Measurements from ENCODE around the gene KLK3. TPM values are rescaled to one million over a fixed set of nuclear protein-coding genes. Genes with fewer than 3 reads are reported as not detected.

KLK3 gene
- total and polyA plus RNA-seq, 8 donors, result not detected

DNA sequence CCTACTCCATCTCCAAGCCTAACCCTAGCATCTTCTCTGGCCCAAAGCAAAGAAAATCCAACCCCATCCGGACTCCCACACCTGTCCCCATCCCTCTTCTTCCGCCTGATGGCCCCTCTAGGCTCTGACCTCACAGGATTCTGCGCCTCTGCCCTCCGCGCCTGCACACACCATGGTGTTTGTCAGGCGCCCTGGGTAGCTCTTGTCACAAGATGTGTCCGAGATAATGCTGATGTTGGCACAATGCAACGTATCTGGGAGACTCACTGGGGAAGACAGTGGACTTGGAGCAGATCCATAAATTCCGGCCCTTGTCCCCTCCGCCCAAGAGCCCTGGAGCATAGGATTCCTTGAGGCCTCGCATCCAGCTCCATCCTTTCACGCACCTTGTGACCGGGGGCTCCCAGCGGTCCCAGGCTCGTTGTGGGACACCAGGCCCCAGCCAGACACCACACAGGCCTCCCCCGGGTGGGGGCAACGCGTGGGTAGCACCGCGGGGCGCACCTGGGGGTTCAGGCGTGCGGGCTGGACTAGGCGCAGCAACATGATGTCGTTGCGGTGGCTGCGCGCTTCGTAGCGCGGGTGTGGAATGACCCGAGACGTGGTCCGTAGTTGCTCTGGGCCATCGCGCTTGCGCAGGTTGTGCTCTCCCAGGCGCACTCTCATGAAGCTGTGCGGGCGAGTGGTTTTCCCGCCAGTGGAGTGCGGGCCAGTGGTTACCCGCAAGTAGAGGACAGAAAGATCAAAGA, 28.0 kb upstream of the KLK3 start:
- Histone ChIP-seq H3K4me1 (no peaks in the 10 kb centered on the region), H3K4me3 (no peak overlapping the region), H3K9me3 (no peaks in the 10 kb centered on the region), H3K27ac (no peak overlapping the region), H3K36me3 (no peaks in the 10 kb centered on the region), H3K27me3 (peaks cover 0 to 63% of the 10 kb centered on the region in 2 donors)
- intact Hi-C loops (cut with DNase I), result no loop called here
- ATAC-seq (no peak), DNase-seq (peak in 1 of 4 donors; percentile 76)
- TF ChIP-seq, protein P1, sequence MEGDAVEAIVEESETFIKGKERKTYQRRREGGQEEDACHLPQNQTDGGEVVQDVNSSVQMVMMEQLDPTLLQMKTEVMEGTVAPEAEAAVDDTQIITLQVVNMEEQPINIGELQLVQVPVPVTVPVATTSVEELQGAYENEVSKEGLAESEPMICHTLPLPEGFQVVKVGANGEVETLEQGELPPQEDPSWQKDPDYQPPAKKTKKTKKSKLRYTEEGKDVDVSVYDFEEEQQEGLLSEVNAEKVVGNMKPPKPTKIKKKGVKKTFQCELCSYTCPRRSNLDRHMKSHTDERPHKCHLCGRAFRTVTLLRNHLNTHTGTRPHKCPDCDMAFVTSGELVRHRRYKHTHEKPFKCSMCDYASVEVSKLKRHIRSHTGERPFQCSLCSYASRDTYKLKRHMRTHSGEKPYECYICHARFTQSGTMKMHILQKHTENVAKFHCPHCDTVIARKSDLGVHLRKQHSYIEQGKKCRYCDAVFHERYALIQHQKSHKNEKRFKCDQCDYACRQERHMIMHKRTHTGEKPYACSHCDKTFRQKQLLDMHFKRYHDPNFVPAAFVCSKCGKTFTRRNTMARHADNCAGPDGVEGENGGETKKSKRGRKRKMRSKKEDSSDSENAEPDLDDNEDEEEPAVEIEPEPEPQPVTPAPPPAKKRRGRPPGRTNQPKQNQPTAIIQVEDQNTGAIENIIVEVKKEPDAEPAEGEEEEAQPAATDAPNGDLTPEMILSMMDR (IDR thresholded peaks at IDR 0.05), result no peak

- intact Hi-C loops (cut with DNase I), result no loop called here
- Histone ChIP-seq H3K36me3 (no peaks in the 10 kb centered on the region), H3K4me1 (no peaks in the 10 kb centered on the region), H3K4me3 (no peak overlapping the region), H3K27ac (no peak overlapping the region), H3K9me3 (no peaks in the 10 kb centered on the region), H3K27me3 (peaks cover 0 to 63% of the 10 kb centered on the region in 2 donors)
- TF ChIP-seq, protein P1 (IDR thresholded peaks at IDR 0.05), result no peak
- ATAC-seq (no peak), DNase-seq (no peak)
Observed at GRCh38 chr19:50827476-50827875, 27.2 kb upstream of the KLK3 start.

- peaks cover 0 to 63% of the 10 kb centered on the region in 2 donors for H3K27me3 ChIP-seq
- H3K27ac ChIP-seq, result no peak overlapping the region
- TF ChIP-seq, protein P1 (IDR thresholded peaks at IDR 0.05), result no peak
- no peak overlapping the region for H3K4me3 ChIP-seq
- H3K36me3 ChIP-seq, result no peaks in the 10 kb centered on the region
- no peaks in the 10 kb centered on the region for H3K9me3 ChIP-seq
- intact Hi-C loops (cut with DNase I), result no loop called here
- no peak for ATAC-seq
- no peaks in the 10 kb centered on the region for H3K4me1 ChIP-seq
- DNase-seq, result no peak
Observed at GRCh38 chr19:50829801-50830200, 24.9 kb upstream of the KLK3 start.

DNA sequence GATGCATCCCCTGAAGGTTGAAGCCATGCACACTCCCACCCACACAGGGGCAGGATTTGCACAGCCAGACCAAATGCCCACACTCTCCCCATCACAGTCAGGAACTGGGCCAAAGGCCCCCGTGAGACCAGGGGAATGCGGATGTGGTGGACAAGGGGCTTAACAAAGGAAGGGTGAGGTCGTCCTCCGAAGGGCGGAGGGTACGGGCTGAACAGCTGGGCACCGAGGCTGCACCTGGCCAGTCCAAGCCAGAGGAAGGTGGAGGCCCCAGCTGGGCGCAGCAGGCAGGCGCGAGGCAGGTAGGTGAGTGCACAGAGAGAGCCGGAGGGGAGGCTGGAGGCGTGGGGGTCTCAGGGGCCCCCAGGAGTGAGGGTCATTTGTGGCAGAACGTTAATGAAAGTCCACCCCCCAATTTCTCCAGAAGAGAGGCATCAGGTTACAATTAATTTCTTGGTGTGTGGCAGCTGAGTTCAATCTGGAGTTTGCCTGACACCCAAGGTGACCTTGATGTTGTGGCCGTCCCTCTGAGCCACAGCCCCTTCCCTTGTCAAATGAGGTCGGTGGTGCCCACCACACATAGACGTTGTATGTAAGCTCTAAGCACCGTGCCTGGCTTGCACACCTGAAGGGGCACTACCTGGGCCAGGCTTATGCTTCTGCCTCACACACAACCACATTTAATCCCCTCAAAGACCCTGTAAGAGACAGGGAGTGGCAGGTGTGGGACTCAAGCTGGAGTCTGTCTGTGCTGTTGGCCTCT, 24.3 kb upstream of the KLK3 start:
- Histone ChIP-seq H3K4me3 (no peak overlapping the region), H3K4me1 (peaks cover 0 to 3% of the 10 kb centered on the region in 2 donors), H3K36me3 (no peaks in the 10 kb centered on the region), H3K27ac (no peak overlapping the region), H3K27me3 (peaks cover 0 to 64% of the 10 kb centered on the region in 2 donors), H3K9me3 (no peaks in the 10 kb centered on the region)
- TF ChIP-seq, protein P1 (IDR thresholded peaks at IDR 0.05), result no peak
- intact Hi-C loops (cut with DNase I), result no loop called here
- DNase-seq (no peak), ATAC-seq (no peak)

DNA sequence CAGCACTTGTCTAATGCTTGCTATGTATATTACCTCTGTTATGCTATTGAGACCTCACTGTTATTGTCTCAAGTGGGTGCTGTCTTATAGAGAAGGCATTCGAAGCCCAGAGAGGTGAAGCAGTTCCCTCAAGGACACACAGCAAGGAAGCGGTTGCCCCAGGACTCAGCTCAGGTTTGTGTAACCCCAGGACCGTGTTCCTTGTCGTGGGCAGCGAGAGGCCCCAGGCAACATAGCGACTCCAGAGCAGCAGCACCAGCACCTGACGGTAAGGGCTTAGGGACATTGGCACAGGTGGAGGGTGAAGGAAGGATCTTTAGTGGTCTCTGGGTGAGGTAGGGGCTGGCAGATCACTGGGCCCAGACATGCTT, 23.7 kb upstream of the KLK3 start:
- H3K27me3 ChIP-seq, result peaks cover 0 to 67% of the 10 kb centered on the region in 2 donors
- no peaks in the 10 kb centered on the region for H3K9me3 ChIP-seq
- DNase-seq (no peak), ATAC-seq (no peak)
- H3K27ac ChIP-seq, result no peak overlapping the region
- intact Hi-C loops (cut with DNase I), result no loop called here
- H3K4me1 ChIP-seq, result peaks cover 0 to 8% of the 10 kb centered on the region in 2 donors
- TF ChIP-seq, protein P1 (IDR thresholded peaks at IDR 0.05), result no peak
- H3K36me3 ChIP-seq, result no peaks in the 10 kb centered on the region
- H3K4me3 ChIP-seq, result no peak overlapping the region
